Smooth muscle cell (in vitro differentiated cells): ENCODE results near the gene MEGF6. TPM values are rescaled to one million over a fixed set of nuclear protein-coding genes. Genes with fewer than 3 reads are reported as not detected.

Experiments used
- DNase-seq: peaks from one replicate; lab custom pipeline; 2025; ENCODE audit not compliant: unreplicated experiment; lab: John Stamatoyannopoulos, UW
- H2AFZ ChIP-seq: fragments of 200-600 bp; sonication (generic); 2 replicates; pipeline ENCODE4 v1.6.0; 2016; ENCODE audit warnings: antibody characterized with exemption, low read depth, mild to moderate bottlenecking
- H3F3A ChIP-seq: fragments of 200-600 bp; sonication (generic); 2 replicates; pipeline ENCODE4 v1.6.0; 2017; ENCODE audit warnings: antibody characterized with exemption, low read depth
- H3K27ac ChIP-seq: fragments of 200-600 bp; sonication (generic); 2 replicates; pipeline ENCODE4 v1.5.1; 2016; ENCODE audit warnings: low read depth, mild to moderate bottlenecking
- H3K27me3 ChIP-seq: fragments of 200-600 bp; sonication (generic); 2 replicates; pipeline ENCODE4 v1.6.1; 2016; ENCODE audit warnings: low read depth, mild to moderate bottlenecking
- H3K36me3 ChIP-seq: fragments of 200-600 bp; sonication (generic); 2 replicates; pipeline ENCODE4 v1.5.1; 2016; ENCODE audit warnings: low read depth
- H3K4me1 ChIP-seq: fragments of 200-600 bp; sonication (generic); 2 replicates; pipeline ENCODE4 v1.5.1; 2016; ENCODE audit warnings: low read depth
- H3K4me2 ChIP-seq: fragments of 200-600 bp; sonication (generic); 2 replicates; pipeline ENCODE4 v1.6.0; 2016; ENCODE audit warnings: mild to moderate bottlenecking
- H3K4me3 ChIP-seq: fragments of 200-600 bp; sonication (generic); 2 replicates; pipeline ENCODE4 v1.5.1; 2016; ENCODE audit warnings: mild to moderate bottlenecking
- H3K79me2 ChIP-seq: fragments of 200-600 bp; sonication (generic); 2 replicates; pipeline ENCODE4 v1.6.0; 2016; ENCODE audit warnings: low read depth, mild to moderate bottlenecking
- H3K9ac ChIP-seq: fragments of 200-600 bp; sonication (generic); 2 replicates; pipeline ENCODE4 v1.6.0; 2016; ENCODE audit warnings: low read depth
- H3K9me3 ChIP-seq: fragments of 200-600 bp; sonication (generic); replicated peaks from 2 replicates; pipeline ENCODE4 v1.5.1; 2016; ENCODE audit warnings: low read depth
- H4K20me1 ChIP-seq: fragments of 200-600 bp; sonication (generic); 2 replicates; pipeline ENCODE4 v1.6.0; 2016; ENCODE audit warnings: low read depth
- WGBS: methylation state at CpG from one replicate; pipeline ENCODE4 v1.1.7; 2016; ENCODE audit warnings: low lambda C conversion rate; 5-methylcytosine and 5-hydroxymethylcytosine counted together
- polyA plus RNA-seq: library from polyadenylated mRNA; unstranded; fragments of >200 nt; fragmentation: Nextera tagmentation; extraction: Ambion mirVana; gene quantifications from 2 replicates; pipeline ENCODE4 v1.2.1, GENCODE V29; 2016
- total RNA-seq: library from RNA; depleted of rRNA; stranded (reverse); fragments of >200 nt; gene quantifications from 2 replicates; pipeline ENCODE4 v1.2.3, GENCODE V29; 2014
- TF ChIP-seq, protein P1 (sequence below): fragments of 200-600 bp; sonication (generic); IDR thresholded peaks from 2 replicates; pipeline ENCODE4 v1.5.1; 2017; ENCODE audit warnings: borderline replicate concordance, mild to moderate bottlenecking, antibody characterized with exemption; ENCODE audit not compliant: insufficient read depth, poor library complexity, severe bottlenecking

The MEGF6 gene
- total and polyA plus RNA-seq, 2 experiments from 2014 or later = 6.5 to 12.8 TPM

- Histone ChIP-seq H3K4me3 (no peak overlapping the region), H3K27me3 (no peaks in the 10 kb centered on the region), H2AFZ (no peak overlapping the region), H3K9me3 (no peaks in the 10 kb centered on the region), H4K20me1 (no peaks in the 10 kb centered on the region), H3F3A (no peaks in the 10 kb centered on the region), H3K36me3 (no peaks in the 10 kb centered on the region), H3K79me2 (no peaks in the 10 kb centered on the region), H3K4me2 (no peak overlapping the region), H3K27ac (no peak overlapping the region), H3K9ac (no peak overlapping the region), H3K4me1 (no peaks in the 10 kb centered on the region)
- 92% methylated on average over 37 of the region's 43 CpGs for WGBS
- DNase-seq = no peak
- TF ChIP-seq, protein P1, sequence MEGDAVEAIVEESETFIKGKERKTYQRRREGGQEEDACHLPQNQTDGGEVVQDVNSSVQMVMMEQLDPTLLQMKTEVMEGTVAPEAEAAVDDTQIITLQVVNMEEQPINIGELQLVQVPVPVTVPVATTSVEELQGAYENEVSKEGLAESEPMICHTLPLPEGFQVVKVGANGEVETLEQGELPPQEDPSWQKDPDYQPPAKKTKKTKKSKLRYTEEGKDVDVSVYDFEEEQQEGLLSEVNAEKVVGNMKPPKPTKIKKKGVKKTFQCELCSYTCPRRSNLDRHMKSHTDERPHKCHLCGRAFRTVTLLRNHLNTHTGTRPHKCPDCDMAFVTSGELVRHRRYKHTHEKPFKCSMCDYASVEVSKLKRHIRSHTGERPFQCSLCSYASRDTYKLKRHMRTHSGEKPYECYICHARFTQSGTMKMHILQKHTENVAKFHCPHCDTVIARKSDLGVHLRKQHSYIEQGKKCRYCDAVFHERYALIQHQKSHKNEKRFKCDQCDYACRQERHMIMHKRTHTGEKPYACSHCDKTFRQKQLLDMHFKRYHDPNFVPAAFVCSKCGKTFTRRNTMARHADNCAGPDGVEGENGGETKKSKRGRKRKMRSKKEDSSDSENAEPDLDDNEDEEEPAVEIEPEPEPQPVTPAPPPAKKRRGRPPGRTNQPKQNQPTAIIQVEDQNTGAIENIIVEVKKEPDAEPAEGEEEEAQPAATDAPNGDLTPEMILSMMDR = no peak
Observed at GRCh38 chr1:3642919-3643675, 31.8 kb upstream of the MEGF6 start.

DNA sequence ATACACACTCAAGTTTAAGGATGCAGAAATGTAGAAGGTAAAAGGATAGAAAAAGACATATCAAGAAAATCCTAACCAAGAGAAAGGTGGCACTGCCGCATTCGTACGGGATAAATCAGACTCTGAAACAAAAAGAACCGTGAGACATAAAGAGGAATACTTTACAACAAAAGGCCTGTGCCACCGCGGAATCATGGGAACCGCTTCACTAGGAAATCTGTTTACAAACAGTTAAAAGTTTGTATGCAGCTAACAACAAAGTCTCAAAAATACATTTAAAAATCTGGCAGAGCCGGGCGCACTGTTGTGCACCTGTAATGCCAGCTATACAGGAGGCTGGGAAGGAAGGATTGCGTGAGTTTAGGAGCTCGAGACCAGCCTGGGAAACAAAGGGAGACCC lies 30.5 kb upstream of the MEGF6 start:
- DNase-seq = no peak
- 96% methylated on average over 11 of the region's 11 CpGs for WGBS
- H3K27ac ChIP-seq = no peak overlapping the region
- H3K9ac ChIP-seq = no peak overlapping the region
- no peaks in the 10 kb centered on the region for H3K4me1 ChIP-seq
- H3K79me2 ChIP-seq = no peaks in the 10 kb centered on the region
- no peaks in the 10 kb centered on the region for H3F3A ChIP-seq
- no peaks in the 10 kb centered on the region for H4K20me1 ChIP-seq
- H3K4me3 ChIP-seq = no peak overlapping the region
- no peak overlapping the region for H3K4me2 ChIP-seq
- H3K9me3 ChIP-seq = no peaks in the 10 kb centered on the region
- TF ChIP-seq, protein P1 = no peak
- H2AFZ ChIP-seq = no peak overlapping the region
- H3K27me3 ChIP-seq = no peaks in the 10 kb centered on the region
- H3K36me3 ChIP-seq = no peaks in the 10 kb centered on the region

DNA sequence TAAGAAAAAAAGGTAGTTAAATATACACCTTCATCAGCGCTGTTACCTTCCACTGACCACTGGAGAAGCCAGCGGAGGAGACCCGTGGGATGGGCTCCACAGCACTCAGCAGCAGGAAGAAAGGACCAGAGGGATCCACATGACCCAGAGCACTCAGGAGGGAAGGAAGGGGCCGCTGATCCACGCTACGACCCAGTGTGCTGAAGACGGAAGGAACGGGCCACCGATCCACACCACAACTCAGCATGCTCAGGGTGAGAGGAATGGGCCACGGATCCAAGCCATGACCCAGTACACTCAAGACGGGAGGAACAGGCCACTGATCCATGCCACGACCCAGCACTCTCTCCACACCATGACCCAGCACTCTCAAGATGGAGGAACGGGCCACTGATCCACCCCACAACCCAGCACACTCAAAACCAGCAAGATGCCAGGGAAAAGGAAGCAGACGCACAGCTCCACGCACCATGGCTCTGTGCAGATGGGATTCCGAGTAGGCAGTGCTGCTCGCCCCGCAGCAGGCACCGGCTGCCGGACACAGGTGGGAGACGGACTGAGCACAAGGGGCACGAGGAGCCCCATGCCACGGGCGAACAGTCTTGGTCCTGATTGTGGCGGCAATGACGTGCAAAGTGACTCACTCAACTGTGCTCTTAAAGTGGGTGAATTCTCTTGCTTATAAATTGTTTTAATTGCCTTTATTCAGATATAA lies 29.9 kb upstream of the MEGF6 start:
- Histone ChIP-seq H3K4me1 (no peaks in the 10 kb centered on the region), H2AFZ (no peak overlapping the region), H3K4me3 (no peak overlapping the region), H3K79me2 (no peaks in the 10 kb centered on the region), H3F3A (no peaks in the 10 kb centered on the region), H4K20me1 (no peaks in the 10 kb centered on the region), H3K27me3 (no peaks in the 10 kb centered on the region), H3K9ac (no peak overlapping the region), H3K36me3 (no peaks in the 10 kb centered on the region), H3K27ac (no peak overlapping the region), H3K4me2 (no peak overlapping the region), H3K9me3 (no peaks in the 10 kb centered on the region)
- WGBS = 96% methylated on average over 26 of the region's 26 CpGs
- DNase-seq = no peak
- TF ChIP-seq, protein P1 = no peak
